Measurements from ENCODE around the gene RHPN2.
A peak's percentile ranks its signal among the peaks of the same experiment; 100 is the strongest.

Gene RHPN2

DNA sequence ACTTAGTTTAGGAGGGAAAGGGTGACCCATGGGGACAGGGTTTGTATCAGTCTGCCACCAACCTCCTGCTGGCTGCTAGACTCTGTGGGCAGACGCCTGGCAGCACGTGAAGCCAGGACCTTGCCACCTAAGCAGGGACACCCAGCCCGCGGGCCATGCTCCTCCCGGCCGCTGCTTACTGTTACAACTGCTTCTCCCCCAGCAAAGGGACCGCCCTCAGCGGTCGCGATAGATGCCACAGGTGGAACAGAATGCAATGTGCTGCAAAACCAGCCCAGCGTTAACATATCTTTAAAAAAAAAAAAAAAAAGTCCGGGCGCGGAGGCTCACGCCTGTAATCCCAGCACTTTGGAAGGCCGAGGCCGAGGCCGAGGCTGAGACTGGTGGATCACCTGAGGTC, 1.9 kb upstream of the RHPN2 start:
- Histone ChIP-seq H3K4me3 (ENCODE audit: insufficient read depth, low read length, poor library complexity, severe bottlenecking) (no peak overlapping the region), H3K27me3 (ENCODE audit: low read length) (no peaks in the 10 kb centered on the region), H3K9ac (ENCODE audit: low read length) (no peak overlapping the region), H3K9me2 (replicated peaks; ENCODE audit: insufficient read depth, low read length) (no peaks in the 10 kb centered on the region), H3K36me3 (ENCODE audit: low read length) (no peaks in the 10 kb centered on the region), H3K9me3 (ENCODE audit: insufficient read depth, low read length) (no peaks in the 10 kb centered on the region), H3K27ac (ENCODE audit: low read depth, low read length) (no peak overlapping the region), H2AFZ (ENCODE audit: low read depth, low read length, severe bottlenecking) (no peak overlapping the region), H3K4me2 (ENCODE audit: low read depth, low read length, poor library complexity, severe bottlenecking) (no peak overlapping the region), H3F3A (ENCODE audit: insufficient read depth) (no peaks in the 10 kb centered on the region), H4K20me1 (ENCODE audit: low read depth, low read length) (peaks cover 5% of the 10 kb centered on the region; the same call in 1 of the 2 replicates), H3K79me2 (ENCODE audit: insufficient read depth, low read length) (peaks cover 13% of the 10 kb centered on the region)
- no peak for TF ChIP-seq EZH2phosphoT487 (conservative IDR thresholded peaks at IDR 0.05; ENCODE audit: low read length)
- TF ChIP-seq, protein P1, sequence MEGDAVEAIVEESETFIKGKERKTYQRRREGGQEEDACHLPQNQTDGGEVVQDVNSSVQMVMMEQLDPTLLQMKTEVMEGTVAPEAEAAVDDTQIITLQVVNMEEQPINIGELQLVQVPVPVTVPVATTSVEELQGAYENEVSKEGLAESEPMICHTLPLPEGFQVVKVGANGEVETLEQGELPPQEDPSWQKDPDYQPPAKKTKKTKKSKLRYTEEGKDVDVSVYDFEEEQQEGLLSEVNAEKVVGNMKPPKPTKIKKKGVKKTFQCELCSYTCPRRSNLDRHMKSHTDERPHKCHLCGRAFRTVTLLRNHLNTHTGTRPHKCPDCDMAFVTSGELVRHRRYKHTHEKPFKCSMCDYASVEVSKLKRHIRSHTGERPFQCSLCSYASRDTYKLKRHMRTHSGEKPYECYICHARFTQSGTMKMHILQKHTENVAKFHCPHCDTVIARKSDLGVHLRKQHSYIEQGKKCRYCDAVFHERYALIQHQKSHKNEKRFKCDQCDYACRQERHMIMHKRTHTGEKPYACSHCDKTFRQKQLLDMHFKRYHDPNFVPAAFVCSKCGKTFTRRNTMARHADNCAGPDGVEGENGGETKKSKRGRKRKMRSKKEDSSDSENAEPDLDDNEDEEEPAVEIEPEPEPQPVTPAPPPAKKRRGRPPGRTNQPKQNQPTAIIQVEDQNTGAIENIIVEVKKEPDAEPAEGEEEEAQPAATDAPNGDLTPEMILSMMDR (IDR thresholded peaks at IDR 0.05; ENCODE audit: insufficient read depth, low read length, poor library complexity, severe bottlenecking) = no peak

DNA sequence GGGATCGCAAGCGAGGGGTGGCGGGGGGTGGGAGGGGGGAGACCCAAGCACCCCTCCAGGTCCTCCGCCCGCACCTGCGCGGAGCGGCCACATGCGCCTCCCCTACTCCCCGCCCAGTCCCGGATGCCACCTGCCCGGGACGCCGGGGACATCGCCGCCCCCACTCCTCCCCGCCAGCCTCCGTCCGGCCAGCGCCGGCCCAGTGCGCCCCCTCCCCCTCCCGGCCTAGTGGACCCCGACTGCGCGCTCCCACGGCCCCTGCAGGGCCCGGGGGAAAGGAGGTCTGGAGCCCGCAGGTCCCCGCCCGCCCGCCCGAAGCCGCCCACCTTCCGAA, 263 bp downstream of the RHPN2 start:
- peaks cover 5% of the 10 kb centered on the region; the same call in 1 of the 2 replicates for H4K20me1 ChIP-seq (ENCODE audit: low read depth, low read length)
- H3K36me3 ChIP-seq (ENCODE audit: low read length) = no peaks in the 10 kb centered on the region
- peaks cover 13% of the 10 kb centered on the region for H3K79me2 ChIP-seq (ENCODE audit: insufficient read depth, low read length)
- H3F3A ChIP-seq (ENCODE audit: insufficient read depth) = no peaks in the 10 kb centered on the region
- no peaks in the 10 kb centered on the region for H3K9me2 ChIP-seq (replicated peaks; ENCODE audit: insufficient read depth, low read length)
- H3K4me2 ChIP-seq (ENCODE audit: low read depth, low read length, poor library complexity, severe bottlenecking) = peak overlapping the region; percentile 94
- no peak for TF ChIP-seq EZH2phosphoT487 (conservative IDR thresholded peaks at IDR 0.05; ENCODE audit: low read length)
- TF ChIP-seq, protein P1 (IDR thresholded peaks at IDR 0.05; ENCODE audit: insufficient read depth, low read length, poor library complexity, severe bottlenecking) = no peak
- H3K27me3 ChIP-seq (ENCODE audit: low read length) = no peaks in the 10 kb centered on the region
- H3K9ac ChIP-seq (ENCODE audit: low read length) = peak overlapping the region; percentile 63
- H3K4me3 ChIP-seq (ENCODE audit: insufficient read depth, low read length, poor library complexity, severe bottlenecking) = peak overlapping the region; percentile 90
- no peaks in the 10 kb centered on the region for H3K9me3 ChIP-seq (ENCODE audit: insufficient read depth, low read length)
- H2AFZ ChIP-seq (ENCODE audit: low read depth, low read length, severe bottlenecking) = peak overlapping the region; percentile 91
- no peak overlapping the region for H3K27ac ChIP-seq (ENCODE audit: low read depth, low read length)

DNA sequence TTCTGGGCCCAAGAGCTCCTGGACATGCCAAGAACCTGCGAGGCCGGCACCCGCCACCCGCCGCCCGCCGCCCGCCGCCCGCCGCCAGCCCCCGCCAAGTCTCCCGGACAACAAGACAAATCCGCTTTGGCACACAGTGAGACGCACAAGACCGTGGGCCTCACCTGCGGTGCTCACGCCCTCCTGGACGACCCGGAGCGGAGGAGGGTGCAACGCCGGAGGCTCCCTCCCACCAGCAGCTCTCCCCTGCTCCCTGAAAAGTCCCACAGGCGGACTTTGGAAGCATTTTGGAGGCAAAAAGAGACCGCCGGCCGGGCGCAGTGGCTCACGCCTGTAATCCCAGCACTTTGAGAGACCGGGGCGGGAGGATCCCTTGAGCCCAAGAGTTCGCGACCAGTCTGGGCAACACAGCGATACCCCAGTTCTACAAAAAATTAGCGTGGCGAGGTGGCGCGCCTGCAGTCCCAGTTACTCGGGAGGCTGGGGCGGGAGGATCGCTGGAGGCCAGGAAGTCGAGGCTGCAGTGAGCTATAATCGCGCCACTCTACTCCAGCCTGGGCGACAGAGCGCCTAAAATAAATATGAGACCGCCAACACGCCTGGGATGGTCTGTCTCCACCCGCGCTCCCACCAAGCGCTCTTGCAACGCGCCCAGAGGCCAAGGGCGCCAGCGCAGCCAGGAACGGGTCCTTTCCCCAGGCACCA, 783 bp downstream of the RHPN2 start:
- Histone ChIP-seq H3K9me3 (ENCODE audit: insufficient read depth, low read length) (no peaks in the 10 kb centered on the region), H3K4me3 (ENCODE audit: insufficient read depth, low read length, poor library complexity, severe bottlenecking) (peak overlapping the region; percentile 90), H3K27me3 (ENCODE audit: low read length) (no peaks in the 10 kb centered on the region), H3K36me3 (ENCODE audit: low read length) (no peaks in the 10 kb centered on the region), H3K9me2 (replicated peaks; ENCODE audit: insufficient read depth, low read length) (no peaks in the 10 kb centered on the region), H3K79me2 (ENCODE audit: insufficient read depth, low read length) (peaks cover 13% of the 10 kb centered on the region), H3K27ac (ENCODE audit: low read depth, low read length) (no peak overlapping the region), H2AFZ (ENCODE audit: low read depth, low read length, severe bottlenecking) (peak overlapping the region; percentile 91), H3F3A (ENCODE audit: insufficient read depth) (no peaks in the 10 kb centered on the region), H4K20me1 (ENCODE audit: low read depth, low read length) (peaks cover 5% of the 10 kb centered on the region; the same call in 1 of the 2 replicates), H3K9ac (ENCODE audit: low read length) (peak overlapping the region; percentile 63), H3K4me2 (ENCODE audit: low read depth, low read length, poor library complexity, severe bottlenecking) (peak overlapping the region; percentile 94)
- no peak for TF ChIP-seq EZH2phosphoT487 (conservative IDR thresholded peaks at IDR 0.05; ENCODE audit: low read length)
- TF ChIP-seq, protein P1 (IDR thresholded peaks at IDR 0.05; ENCODE audit: insufficient read depth, low read length, poor library complexity, severe bottlenecking) = no peak
